Mesendoderm (in vitro differentiated cells): ENCODE results near the gene ADAMTS7.
"Not testable (repeated sequence)": the region's sequence is repeated elsewhere in the genome, so short reads cannot be mapped to it uniquely, and the experiment has no call there.

Source experiments
- DNase-seq: peaks from one replicate; pipeline ENCODE4 v3.0.0; 2013
- H2AK5ac ChIP-seq: 2 replicates; pipeline ENCODE4 v1.6.1; 2013; ENCODE audit warnings: low read length, inconsistent platforms
- H2BK120ac ChIP-seq: 2 replicates; pipeline ENCODE4 v1.6.1; 2013; ENCODE audit warnings: low read depth, mild to moderate bottlenecking, low read length, moderate library complexity, mixed read lengths
- H2BK15ac ChIP-seq: replicated peaks from 2 replicates; pipeline ENCODE4 v1.6.1; 2013; ENCODE audit warnings: low read depth, mild to moderate bottlenecking, moderate library complexity
- H2BK5ac ChIP-seq: 2 replicates; pipeline ENCODE4 v1.6.1; 2013; ENCODE audit warnings: low read length, inconsistent platforms
- H3K18ac ChIP-seq: 2 replicates; pipeline ENCODE4 v1.6.1; 2013; ENCODE audit warnings: mild to moderate bottlenecking, low read length, mixed read lengths
- H3K23ac ChIP-seq: one replicate; pipeline ENCODE4 v1.6.1; 2013; ENCODE audit warnings: low read length
- H3K27ac ChIP-seq: 2 replicates; pipeline ENCODE4 v1.5.1; 2013; ENCODE audit warnings: low read depth, mild to moderate bottlenecking, inconsistent platforms, low read length, moderate library complexity
- H3K27me3 ChIP-seq: 2 replicates; pipeline ENCODE4 v1.6.1; 2013; ENCODE audit warnings: low read length, control low read depth, mild to moderate bottlenecking, inconsistent platforms; ENCODE audit not compliant: insufficient read depth, poor library complexity
- H3K36me3 ChIP-seq: 2 replicates; pipeline ENCODE4 v1.6.1; 2013; ENCODE audit warnings: low read length, inconsistent platforms; ENCODE audit not compliant: control insufficient read depth, insufficient read depth
- H3K4ac ChIP-seq: one replicate; pipeline ENCODE4 v1.6.1; 2013; ENCODE audit warnings: low read depth, mild to moderate bottlenecking, low read length, moderate library complexity
- H3K4me1 ChIP-seq: 2 replicates; pipeline ENCODE4 v1.6.1; 2013; ENCODE audit warnings: low read depth, low read length, inconsistent platforms; ENCODE audit not compliant: control insufficient read depth
- H3K4me2 ChIP-seq: 2 replicates; pipeline ENCODE4 v1.6.1; 2013; ENCODE audit warnings: low read length
- H3K4me3 ChIP-seq: 2 replicates; pipeline ENCODE4 v1.5.1; 2013; ENCODE audit warnings: mild to moderate bottlenecking, low read length
- H3K56ac ChIP-seq: one replicate; pipeline ENCODE4 v1.6.1; 2013; ENCODE audit warnings: low read length
- H3K79me1 ChIP-seq: 2 replicates; pipeline ENCODE4 v1.6.1; 2013; ENCODE audit warnings: low read length, inconsistent platforms
- H3K79me2 ChIP-seq: 2 replicates; pipeline ENCODE4 v1.6.1; 2013; ENCODE audit warnings: mild to moderate bottlenecking, low read length; ENCODE audit not compliant: control insufficient read depth, insufficient read depth
- H3K9ac ChIP-seq: 2 replicates; pipeline ENCODE4 v1.6.1; 2013; ENCODE audit warnings: low read length, inconsistent platforms
- H4K5ac ChIP-seq: one replicate; pipeline ENCODE4 v1.6.1; 2013; ENCODE audit warnings: low read length
- H4K8ac ChIP-seq: one replicate; pipeline ENCODE4 v1.6.1; 2013; ENCODE audit warnings: low read depth, mild to moderate bottlenecking, control low read depth, low read length, moderate library complexity
- WGBS: extraction: QIAGEN DNeasy Blood & Tissue Kit; methylation state at CpG from one replicate; pipeline ENCODE4 v1.1.7; 2013; ENCODE audit warnings: low lambda C conversion rate, missing lambda C conversion rate; ENCODE audit not compliant: insufficient coverage; ENCODE audit errors: extremely low coverage; 5-methylcytosine and 5-hydroxymethylcytosine counted together

ADAMTS7 gene

GRCh38 chr15:78768531-78769408 lies 42.5 kb downstream of the ADAMTS7 start:
- no peak overlapping the region for H4K8ac ChIP-seq
- H3K9ac ChIP-seq = no peak overlapping the region
- no CpG with 5 or more reads among the region's 18 CpGs for WGBS
- H3K4me2 ChIP-seq = no peak overlapping the region
- H2BK15ac ChIP-seq = no peak overlapping the region
- H3K79me1 ChIP-seq = no peaks in the 10 kb centered on the region
- peaks cover 3% of the 10 kb centered on the region for H3K4me1 ChIP-seq
- no peak overlapping the region for H3K56ac ChIP-seq
- no peak overlapping the region for H4K5ac ChIP-seq
- H3K4ac ChIP-seq = no peak overlapping the region
- no peak for DNase-seq
- no peak overlapping the region for H2AK5ac ChIP-seq
- H3K36me3 ChIP-seq = no peaks in the 10 kb centered on the region
- no peak overlapping the region for H2BK120ac ChIP-seq
- H2BK5ac ChIP-seq = no peak overlapping the region
- H3K4me3 ChIP-seq = no peak overlapping the region
- no peak overlapping the region for H3K27ac ChIP-seq
- H3K23ac ChIP-seq = peak overlapping the region; percentile 45
- no peak overlapping the region for H3K18ac ChIP-seq
- H3K79me2 ChIP-seq = no peaks in the 10 kb centered on the region
- no peaks in the 10 kb centered on the region for H3K27me3 ChIP-seq

- no CpG with 5 or more reads among the region's 13 CpGs for WGBS
- no peaks in the 10 kb centered on the region for H3K36me3 ChIP-seq
- no peak for DNase-seq
These were observed 43.2 kb downstream of the ADAMTS7 start for GRCh38 chr15:78768096-78768495.

GRCh38 chr15:78767331-78767951 lies 43.8 kb downstream of the ADAMTS7 start:
- Histone ChIP-seq H3K4ac (no peak overlapping the region), H3K36me3 (no peaks in the 10 kb centered on the region), H3K79me1 (no peaks in the 10 kb centered on the region), H4K8ac (no peak overlapping the region), H3K4me2 (no peak overlapping the region), H2BK120ac (no peak overlapping the region), H3K23ac (no peak overlapping the region), H3K4me1 (peaks cover 3% of the 10 kb centered on the region), H3K79me2 (no peaks in the 10 kb centered on the region), H2BK15ac (no peak overlapping the region), H3K27me3 (no peaks in the 10 kb centered on the region), H3K56ac (no peak overlapping the region), H3K27ac (no peak overlapping the region), H4K5ac (no peak overlapping the region), H3K9ac (no peak overlapping the region), H2BK5ac (no peak overlapping the region), H3K18ac (no peak overlapping the region), H2AK5ac (no peak overlapping the region), H3K4me3 (no peak overlapping the region)
- DNase-seq = no peak
- no CpG with 5 or more reads among the region's 16 CpGs for WGBS

More at GRCh38 chr15:78768096-78768495, 43.2 kb downstream of the ADAMTS7 start:
- Histone ChIP-seq H3K56ac (no peak overlapping the region), H4K8ac (no peak overlapping the region), H3K23ac (peak overlapping the region; percentile 45), H4K5ac (no peak overlapping the region), H3K4me1 (peaks cover 3% of the 10 kb centered on the region), H3K27me3 (no peaks in the 10 kb centered on the region), H3K18ac (no peak overlapping the region), H3K4ac (no peak overlapping the region), H2AK5ac (no peak overlapping the region), H3K9ac (no peak overlapping the region), H3K79me2 (no peaks in the 10 kb centered on the region), H3K79me1 (no peaks in the 10 kb centered on the region), H2BK120ac (no peak overlapping the region), H2BK5ac (no peak overlapping the region), H3K27ac (no peak overlapping the region), H2BK15ac (no peak overlapping the region), H3K4me3 (no peak overlapping the region), H3K4me2 (no peak overlapping the region)

DNA sequence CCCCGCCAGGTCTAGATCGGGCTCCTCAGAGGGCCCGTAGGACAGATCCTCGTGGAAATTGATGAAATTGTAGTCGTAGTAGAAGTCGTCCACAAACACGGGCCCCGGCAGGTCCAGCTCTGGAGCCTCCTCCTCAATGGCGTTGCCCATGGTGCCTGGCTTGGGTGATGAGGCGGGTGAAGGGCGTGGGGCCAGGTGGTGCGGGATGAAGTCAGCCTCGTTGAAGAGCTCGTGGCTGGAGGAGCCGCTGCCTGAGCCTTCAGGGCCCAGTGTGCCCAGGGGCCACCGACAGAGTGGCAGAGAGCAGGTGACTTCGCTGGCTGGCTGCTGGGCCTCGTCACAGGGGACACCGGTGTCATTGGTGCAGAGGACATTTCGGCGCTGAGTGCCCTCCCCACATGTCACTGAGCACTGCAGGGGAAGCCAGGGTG lies 44.6 kb downstream of the ADAMTS7 start:
- H3K4me2 ChIP-seq, H3K56ac ChIP-seq, H3K79me2 ChIP-seq, H3K4me3 ChIP-seq, H3K4ac ChIP-seq, H3K18ac ChIP-seq, H3K27ac ChIP-seq, H2BK5ac ChIP-seq, H4K5ac ChIP-seq, H4K8ac ChIP-seq, H3K27me3 ChIP-seq, H2BK15ac ChIP-seq, H3K9ac ChIP-seq, H3K36me3 ChIP-seq, H3K79me1 ChIP-seq, H2AK5ac ChIP-seq, H3K23ac ChIP-seq, H3K4me1 ChIP-seq, DNase-seq, H2BK120ac ChIP-seq: not testable (repeated sequence)
- no CpG with 5 or more reads among the region's 21 CpGs for WGBS

DNA sequence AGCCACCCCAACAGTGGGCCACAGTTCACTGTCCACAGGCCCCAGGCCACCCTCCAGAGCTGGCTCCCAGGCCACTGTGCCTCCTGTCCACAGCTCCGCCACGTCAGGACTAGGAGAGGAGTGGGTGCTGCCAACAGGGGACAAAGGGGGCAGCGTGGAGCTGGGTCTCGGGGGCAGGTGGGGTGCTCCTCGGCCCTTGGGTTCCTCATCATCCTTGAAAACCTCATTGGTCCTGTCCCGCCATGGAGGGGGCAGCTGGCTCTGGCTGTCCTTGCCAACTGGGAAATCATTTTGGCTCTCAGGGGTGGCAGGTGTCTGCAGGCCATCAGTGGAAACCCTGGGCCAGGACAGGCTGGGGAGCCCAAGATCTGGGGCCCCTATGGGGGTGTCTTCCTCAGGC lies 45.2 kb downstream of the ADAMTS7 start:
- Histone ChIP-seq H3K27ac (no peak overlapping the region), H2AK5ac (no peak overlapping the region), H3K56ac (no peak overlapping the region), H3K79me1 (no peaks in the 10 kb centered on the region), H2BK15ac (no peak overlapping the region), H3K9ac (no peak overlapping the region), H3K4me3 (no peak overlapping the region), H3K27me3 (no peaks in the 10 kb centered on the region), H4K5ac (no peak overlapping the region), H3K18ac (no peak overlapping the region), H3K36me3 (no peaks in the 10 kb centered on the region), H3K79me2 (no peaks in the 10 kb centered on the region), H3K4me1 (peaks cover 3% of the 10 kb centered on the region), H3K23ac (no peak overlapping the region), H2BK120ac (no peak overlapping the region), H2BK5ac (no peak overlapping the region), H3K4me2 (no peak overlapping the region), H3K4ac (no peak overlapping the region), H4K8ac (no peak overlapping the region)
- no CpG with 5 or more reads among the region's 6 CpGs for WGBS
- no peak for DNase-seq
